Vagina (tissue), 2 donors: ENCODE measurements around the gene ADD1.

ENCODE experiments used
- CTCF ChIP-seq, 3 experiments: fragments of 450-650 bp in 2 of 3; fragments of 200-600 bp in 1 of 3; sonication (generic) in 1 of 3; IDR thresholded peaks; one replicate each; pipeline ENCODE4 v1.5.1; 2017 to 2019; ENCODE audit warnings: antibody characterized with exemption in 3 of 3, mild to moderate bottlenecking in 2 of 3, moderate library complexity in 2 of 3
- POLR2A ChIP-seq, 2 donors: fragments of 450-650 bp; IDR thresholded peaks; one replicate each; pipeline ENCODE4 v1.6.1; 2017; ENCODE audit warnings: antibody characterized with exemption in 2 of 2, mild to moderate bottlenecking in 2 of 2, moderate library complexity in 2 of 2
- POLR2AphosphoS5 ChIP-seq, 2 donors: sonication (generic); formaldehyde crosslinking; IDR thresholded peaks; one replicate each; pipeline ENCODE4 v1.9.0; 2017; ENCODE audit warnings: antibody characterized with exemption in 2 of 2, mild to moderate bottlenecking in 2 of 2, low read depth in 1 of 2; ENCODE audit not compliant: insufficient read depth in 1 of 2

DNA sequence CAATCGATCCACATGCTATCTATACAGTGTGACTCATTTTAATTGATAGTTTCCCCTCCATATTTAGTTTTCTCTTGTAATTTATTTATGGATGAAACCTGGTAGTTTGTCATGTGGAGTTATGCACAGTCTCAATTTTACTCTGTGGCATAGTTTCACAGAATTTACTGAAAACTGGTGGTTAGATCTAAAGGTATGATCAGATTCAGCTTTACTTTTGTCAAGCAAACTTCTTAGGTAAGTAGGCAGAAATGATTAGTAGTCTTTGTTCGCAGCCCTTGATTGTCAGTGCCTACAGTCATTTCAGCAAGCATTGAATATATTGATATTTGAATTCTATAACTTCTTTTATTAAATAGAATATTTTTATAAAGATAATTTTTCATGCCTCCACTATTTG lies 2.5 kb downstream of the ADD1 start:
- TF ChIP-seq POLR2A (IDR thresholded peaks at IDR 0.05): no peak
- TF ChIP-seq CTCF (IDR thresholded peaks at IDR 0.05): no peak
- TF ChIP-seq POLR2AphosphoS5 (IDR thresholded peaks at IDR 0.05; ENCODE audit: insufficient read depth in 1 of 2, low read depth in 1 of 2): no peak
